ENCODE measurements around the gene ENTPD1. TPM values are rescaled to one million over a fixed set of nuclear protein-coding genes. Genes with fewer than 3 reads are reported as not detected.
A peak's percentile ranks its signal among the peaks of the same experiment; 100 is the strongest.

Gene ENTPD1
- total and polyA plus RNA-seq, 9 of the 15 experiments (the other 6 are each of a cell fraction or from before 2014, with no cell fraction given): 0.07 to 1.5 (median 0.37) TPM

DNA sequence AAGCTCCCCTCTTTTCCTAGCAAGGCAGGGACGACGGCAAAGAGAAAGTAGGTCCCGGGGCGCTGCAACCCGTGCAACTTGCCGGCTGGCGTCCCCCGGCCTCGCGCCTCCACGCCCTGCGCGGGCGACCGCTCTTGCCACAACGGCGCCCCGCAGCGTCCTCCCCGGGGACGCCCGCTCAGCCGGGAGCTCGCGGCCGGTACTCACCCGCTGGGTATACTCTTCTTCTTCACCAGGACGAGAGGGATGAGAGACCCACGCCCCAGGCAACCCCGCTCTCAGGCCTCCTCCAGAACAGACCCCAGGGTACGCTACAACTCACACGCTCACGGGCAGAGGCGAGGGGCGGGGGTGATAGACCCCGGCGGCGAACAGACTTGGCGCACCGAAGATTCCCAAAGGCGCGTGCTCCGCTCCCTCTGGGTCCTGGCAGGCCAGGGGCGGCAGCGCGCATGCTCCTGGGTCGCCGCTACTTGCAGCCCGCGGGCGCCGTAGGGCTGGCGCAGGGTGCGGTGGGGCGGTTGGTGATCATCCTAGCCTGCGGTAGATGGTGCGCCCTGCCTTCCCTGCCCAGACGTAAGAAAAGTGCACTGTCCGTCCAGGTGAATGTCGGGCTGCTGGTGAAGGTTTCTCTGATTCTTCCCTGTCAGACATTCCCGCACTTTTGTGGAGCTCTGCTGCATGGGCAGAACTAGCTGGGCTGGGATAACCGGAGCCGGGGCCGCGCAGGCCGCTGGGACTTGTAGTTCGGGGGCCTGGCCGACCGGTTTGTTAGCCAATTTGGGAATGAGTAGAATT, 151.7 kb downstream of the ENTPD1 start, which contains the start of gene CC2D2B (continued):
- TF ChIP-seq, protein P1, sequence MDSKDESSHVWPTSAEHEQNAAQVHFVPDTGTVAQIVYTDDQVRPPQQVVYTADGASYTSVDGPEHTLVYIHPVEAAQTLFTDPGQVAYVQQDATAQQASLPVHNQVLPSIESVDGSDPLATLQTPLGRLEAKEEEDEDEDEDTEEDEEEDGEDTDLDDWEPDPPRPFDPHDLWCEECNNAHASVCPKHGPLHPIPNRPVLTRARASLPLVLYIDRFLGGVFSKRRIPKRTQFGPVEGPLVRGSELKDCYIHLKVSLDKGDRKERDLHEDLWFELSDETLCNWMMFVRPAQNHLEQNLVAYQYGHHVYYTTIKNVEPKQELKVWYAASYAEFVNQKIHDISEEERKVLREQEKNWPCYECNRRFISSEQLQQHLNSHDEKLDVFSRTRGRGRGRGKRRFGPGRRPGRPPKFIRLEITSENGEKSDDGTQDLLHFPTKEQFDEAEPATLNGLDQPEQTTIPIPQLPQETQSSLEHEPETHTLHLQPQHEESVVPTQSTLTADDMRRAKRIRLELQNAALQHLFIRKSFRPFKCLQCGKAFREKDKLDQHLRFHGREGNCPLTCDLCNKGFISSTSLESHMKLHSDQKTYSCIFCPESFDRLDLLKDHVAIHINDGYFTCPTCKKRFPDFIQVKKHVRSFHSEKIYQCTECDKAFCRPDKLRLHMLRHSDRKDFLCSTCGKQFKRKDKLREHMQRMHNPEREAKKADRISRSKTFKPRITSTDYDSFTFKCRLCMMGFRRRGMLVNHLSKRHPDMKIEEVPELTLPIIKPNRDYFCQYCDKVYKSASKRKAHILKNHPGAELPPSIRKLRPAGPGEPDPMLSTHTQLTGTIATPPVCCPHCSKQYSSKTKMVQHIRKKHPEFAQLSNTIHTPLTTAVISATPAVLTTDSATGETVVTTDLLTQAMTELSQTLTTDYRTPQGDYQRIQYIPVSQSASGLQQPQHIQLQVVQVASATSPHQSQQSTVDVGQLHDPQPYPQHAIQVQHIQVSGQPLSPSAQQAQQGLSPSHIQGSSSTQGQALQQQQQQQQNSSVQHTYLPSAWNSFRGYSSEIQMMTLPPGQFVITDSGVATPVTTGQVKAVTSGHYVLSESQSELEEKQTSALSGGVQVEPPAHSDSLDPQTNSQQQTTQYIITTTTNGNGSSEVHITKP (IDR thresholded peaks at IDR 0.05; ENCODE audit: partially characterized antibody): peak; percentile 40
- no peak for TF ChIP-seq DACH1 (IDR thresholded peaks at IDR 0.05; ENCODE audit: partially characterized antibody)
- TF ChIP-seq, protein P2, sequence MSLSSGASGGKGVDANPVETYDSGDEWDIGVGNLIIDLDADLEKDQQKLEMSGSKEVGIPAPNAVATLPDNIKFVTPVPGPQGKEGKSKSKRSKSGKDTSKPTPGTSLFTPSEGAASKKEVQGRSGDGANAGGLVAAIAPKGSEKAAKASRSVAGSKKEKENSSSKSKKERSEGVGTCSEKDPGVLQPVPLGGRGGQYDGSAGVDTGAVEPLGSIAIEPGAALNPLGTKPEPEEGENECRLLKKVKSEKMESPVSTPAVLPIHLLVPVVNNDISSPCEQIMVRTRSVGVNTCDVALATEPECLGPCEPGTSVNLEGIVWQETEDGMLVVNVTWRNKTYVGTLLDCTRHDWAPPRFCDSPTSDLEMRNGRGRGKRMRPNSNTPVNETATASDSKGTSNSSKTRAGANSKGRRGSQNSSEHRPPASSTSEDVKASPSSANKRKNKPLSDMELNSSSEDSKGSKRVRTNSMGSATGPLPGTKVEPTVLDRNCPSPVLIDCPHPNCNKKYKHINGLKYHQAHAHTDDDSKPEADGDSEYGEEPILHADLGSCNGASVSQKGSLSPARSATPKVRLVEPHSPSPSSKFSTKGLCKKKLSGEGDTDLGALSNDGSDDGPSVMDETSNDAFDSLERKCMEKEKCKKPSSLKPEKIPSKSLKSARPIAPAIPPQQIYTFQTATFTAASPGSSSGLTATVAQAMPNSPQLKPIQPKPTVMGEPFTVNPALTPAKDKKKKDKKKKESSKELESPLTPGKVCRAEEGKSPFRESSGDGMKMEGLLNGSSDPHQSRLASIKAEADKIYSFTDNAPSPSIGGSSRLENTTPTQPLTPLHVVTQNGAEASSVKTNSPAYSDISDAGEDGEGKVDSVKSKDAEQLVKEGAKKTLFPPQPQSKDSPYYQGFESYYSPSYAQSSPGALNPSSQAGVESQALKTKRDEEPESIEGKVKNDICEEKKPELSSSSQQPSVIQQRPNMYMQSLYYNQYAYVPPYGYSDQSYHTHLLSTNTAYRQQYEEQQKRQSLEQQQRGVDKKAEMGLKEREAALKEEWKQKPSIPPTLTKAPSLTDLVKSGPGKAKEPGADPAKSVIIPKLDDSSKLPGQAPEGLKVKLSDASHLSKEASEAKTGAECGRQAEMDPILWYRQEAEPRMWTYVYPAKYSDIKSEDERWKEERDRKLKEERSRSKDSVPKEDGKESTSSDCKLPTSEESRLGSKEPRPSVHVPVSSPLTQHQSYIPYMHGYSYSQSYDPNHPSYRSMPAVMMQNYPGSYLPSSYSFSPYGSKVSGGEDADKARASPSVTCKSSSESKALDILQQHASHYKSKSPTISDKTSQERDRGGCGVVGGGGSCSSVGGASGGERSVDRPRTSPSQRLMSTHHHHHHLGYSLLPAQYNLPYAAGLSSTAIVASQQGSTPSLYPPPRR (CRISPR knock-in tag; IDR thresholded peaks at IDR 0.05; ENCODE audit: borderline replicate concordance): no peak
- TF ChIP-seq, protein P3, sequence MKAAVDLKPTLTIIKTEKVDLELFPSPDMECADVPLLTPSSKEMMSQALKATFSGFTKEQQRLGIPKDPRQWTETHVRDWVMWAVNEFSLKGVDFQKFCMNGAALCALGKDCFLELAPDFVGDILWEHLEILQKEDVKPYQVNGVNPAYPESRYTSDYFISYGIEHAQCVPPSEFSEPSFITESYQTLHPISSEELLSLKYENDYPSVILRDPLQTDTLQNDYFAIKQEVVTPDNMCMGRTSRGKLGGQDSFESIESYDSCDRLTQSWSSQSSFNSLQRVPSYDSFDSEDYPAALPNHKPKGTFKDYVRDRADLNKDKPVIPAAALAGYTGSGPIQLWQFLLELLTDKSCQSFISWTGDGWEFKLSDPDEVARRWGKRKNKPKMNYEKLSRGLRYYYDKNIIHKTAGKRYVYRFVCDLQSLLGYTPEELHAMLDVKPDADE (conservative IDR thresholded peaks at IDR 0.05; ENCODE audit: control insufficient read depth, low read depth, low read length): peak; percentile 59; the same call in 1 of the 2 replicates
- no peak for TF ChIP-seq DMBX1 (CRISPR knock-in tag; IDR thresholded peaks at IDR 0.05; ENCODE audit: borderline replicate concordance)
- TF ChIP-seq PRMT5 (CRISPR knock-in tag; IDR thresholded peaks at IDR 0.05): no peak
- TF ChIP-seq BRD9 (IDR thresholded peaks at IDR 0.05; ENCODE audit: low read depth, partially characterized antibody): no peak
- TF ChIP-seq TEAD1 (CRISPR knock-in tag; IDR thresholded peaks at IDR 0.05): no peak
- no peak for TF ChIP-seq POLR2AphosphoS5 (IDR thresholded peaks at IDR 0.05; ENCODE audit: control insufficient read depth, insufficient read depth, low read depth, low read length)
- no peak for TF ChIP-seq NCOR1 (IDR thresholded peaks at IDR 0.05)
- 0 out of 2 replicates have a peak, but pooled peaks have one; percentile 33 for TF ChIP-seq ZNF232 (CRISPR knock-in tag; IDR thresholded peaks at IDR 0.05)
- TF ChIP-seq ZNF140 (CRISPR knock-in tag; IDR thresholded peaks at IDR 0.05): no peak
- TF ChIP-seq SNRNP70 (optimal IDR thresholded peaks at IDR 0.05; ENCODE audit: low read depth, low read length): no peak
- no peak for TF ChIP-seq KDM4B (IDR thresholded peaks at IDR 0.05; ENCODE audit: borderline replicate concordance in 2 of 2, low read depth in 1 of 2)
- TF ChIP-seq MTF1 (CRISPR knock-in tag; IDR thresholded peaks at IDR 0.05; ENCODE audit: borderline replicate concordance): no peak

Measured in K562 (cell line).